IMR-90 (cell line): ENCODE measurements around the gene PSKH1. TPM values are rescaled to one million over a fixed set of nuclear protein-coding genes. Genes with fewer than 3 reads are reported as not detected.

Experiments
- ATAC-seq: fragments of 200-7000 bp; cut with Tn5 transposase; 2 replicates; pipeline ENCODE4 v1.9.1; 2020; ENCODE audit warnings: low read depth, mild to moderate bottlenecking, moderate library complexity
- BruUV-seq: library from RNA; stranded (reverse); fragments of 400-500 nt; replicated peaks from 2 replicates; lab custom pipeline; 2021; lab: Mats Ljungman, UMichigan
- CTCF ChIA-PET: fragments of 300-600 bp; formaldehyde crosslinking; extraction: SDS; loops from one replicate; lab custom pipeline; 2021; ENCODE audit warnings: antibody characterized with exemption; lab: Yijun Ruan, JAX
- POLR2A ChIA-PET: fragments of 300-600 bp; sonication (Branson Sonifier 250); formaldehyde crosslinking; loops from one replicate; lab custom pipeline; 2022; ENCODE audit warnings: antibody characterized with exemption; ENCODE audit not compliant: unreplicated experiment; lab: Charles Lee
- DNase-seq: peaks from one replicate; pipeline ENCODE4 v3.0.0; 2013
- H2AFZ ChIP-seq: replicated peaks from 2 replicates; pipeline ENCODE3; 2013; ENCODE audit warnings: low read length, mild to moderate bottlenecking; ENCODE audit not compliant: poor library complexity
- H2AK5ac ChIP-seq: 2 replicates; pipeline ENCODE4 v1.6.1; 2013; ENCODE audit warnings: low read depth, low read length, inconsistent platforms
- H2AK9ac ChIP-seq: replicated peaks from 2 replicates; pipeline ENCODE3; 2013; ENCODE audit warnings: mild to moderate bottlenecking, low read depth, low read length, moderate library complexity; ENCODE audit not compliant: poor library complexity
- H2BK120ac ChIP-seq: 2 replicates; pipeline ENCODE4 v1.6.1; 2013; ENCODE audit warnings: low read depth, low read length, inconsistent platforms
- H2BK15ac ChIP-seq: 3 replicates; pipeline ENCODE4 v1.6.1; 2013; ENCODE audit warnings: low read depth, low read length, inconsistent platforms
- H2BK20ac ChIP-seq: 2 replicates; pipeline ENCODE4 v1.6.1; 2013; ENCODE audit warnings: low read depth, mild to moderate bottlenecking, inconsistent platforms, low read length, moderate library complexity
- H2BK5ac ChIP-seq: 2 replicates; pipeline ENCODE4 v1.6.1; 2013; ENCODE audit warnings: mild to moderate bottlenecking, low read depth, low read length, inconsistent platforms; ENCODE audit not compliant: poor library complexity, severe bottlenecking
- H3K14ac ChIP-seq: replicated peaks from 2 replicates; pipeline ENCODE4 v1.6.1; 2013; ENCODE audit warnings: low read depth, low read length, inconsistent platforms
- H3K18ac ChIP-seq: 2 replicates; pipeline ENCODE4 v1.6.1; 2013; ENCODE audit warnings: low read depth, low read length, control low read depth
- H3K23ac ChIP-seq: 2 replicates; pipeline ENCODE4 v1.6.1; 2013; ENCODE audit warnings: low read depth, low read length, inconsistent platforms
- H3K27ac ChIP-seq: 2 replicates; pipeline ENCODE4 v1.5.1; 2013; ENCODE audit warnings: mild to moderate bottlenecking, control low read depth, low read length; ENCODE audit not compliant: insufficient read depth
- H3K27me3 ChIP-seq: 2 replicates; pipeline ENCODE4 v1.6.1; 2013; ENCODE audit warnings: low read length; ENCODE audit not compliant: control insufficient read depth, insufficient read depth
- H3K36me3 ChIP-seq: 2 replicates; pipeline ENCODE4 v1.6.1; 2013; ENCODE audit warnings: low read length, mixed read lengths; ENCODE audit not compliant: control insufficient read depth, insufficient read depth
- H3K4ac ChIP-seq: 2 replicates; pipeline ENCODE4 v1.6.1; 2013; ENCODE audit warnings: low read depth, low read length, inconsistent platforms
- H3K4me1 ChIP-seq: 2 replicates; pipeline ENCODE4 v1.6.1; 2013; ENCODE audit warnings: low read length, mixed read lengths; ENCODE audit not compliant: control insufficient read depth, insufficient read depth
- H3K4me2 ChIP-seq: 2 replicates; pipeline ENCODE4 v1.6.1; 2013; ENCODE audit warnings: low read depth, mild to moderate bottlenecking, control low read depth, low read length, moderate library complexity
- H3K4me3 ChIP-seq: 2 replicates; pipeline ENCODE4 v1.5.1; 2013; ENCODE audit warnings: low read depth, mild to moderate bottlenecking, control low read depth, low read length, moderate library complexity; ENCODE audit not compliant: insufficient read depth
- H3K56ac ChIP-seq: 2 replicates; pipeline ENCODE4 v1.6.1; 2013; ENCODE audit warnings: low read length, inconsistent platforms; ENCODE audit not compliant: insufficient read depth; ENCODE audit errors: extremely low read depth
- H3K79me1 ChIP-seq, 2 experiments: 2 replicates each; pipeline ENCODE4 v1.6.1; 2013; ENCODE audit warnings: low read length in 2 of 2, inconsistent platforms in 1 of 2, low read depth in 1 of 2
- H3K9ac ChIP-seq: 2 replicates; pipeline ENCODE4 v1.6.1; 2013; ENCODE audit warnings: low read depth, low read length, control low read depth
- H3K9me1 ChIP-seq: 2 replicates; pipeline ENCODE4 v1.6.1; 2013; ENCODE audit warnings: low read length, inconsistent platforms; ENCODE audit not compliant: insufficient read depth
- H3K9me3 ChIP-seq: 2 replicates; pipeline ENCODE4 v1.6.1; 2013; ENCODE audit warnings: low read length; ENCODE audit not compliant: control insufficient read depth, insufficient read depth
- H4K20me1 ChIP-seq: 2 replicates; pipeline ENCODE4 v1.6.1; 2013; ENCODE audit warnings: low read length, inconsistent platforms; ENCODE audit not compliant: insufficient read depth
- H4K5ac ChIP-seq: 2 replicates; pipeline ENCODE4 v1.6.1; 2013; ENCODE audit warnings: mild to moderate bottlenecking, low read depth, low read length, control low read depth
- H4K8ac ChIP-seq, 2 experiments: 2 replicates each; pipeline ENCODE4 v1.6.1; 2013; ENCODE audit warnings: low read depth in 2 of 2, low read length in 2 of 2, control low read depth in 1 of 2, inconsistent platforms in 1 of 2
- H4K91ac ChIP-seq: 2 replicates; pipeline ENCODE4 v1.6.1; 2013; ENCODE audit warnings: low read depth, low read length, inconsistent platforms; ENCODE audit not compliant: insufficient read depth
- BHLHE40 ChIP-seq: fragments of 150-350 bp; IDR thresholded peaks from 2 replicates; pipeline ENCODE4 v1.6.1; 2016; ENCODE audit warnings: mild to moderate bottlenecking, low read depth, low read length
- CEBPB ChIP-seq: IDR thresholded peaks from 2 replicates; pipeline ENCODE4 v1.6.1; 2012; ENCODE audit warnings: low read depth, low read length, improper control_type of control experiment
- CHD1 ChIP-seq: IDR thresholded peaks from 2 replicates; pipeline ENCODE4 v1.6.1; 2012; ENCODE audit warnings: low read depth, low read length, improper control_type of control experiment
- FOS ChIP-seq: fragments of 150-350 bp; IDR thresholded peaks from 2 replicates; pipeline ENCODE4 v1.6.1; 2016; ENCODE audit warnings: low read depth, low read length
- MAFK ChIP-seq: IDR thresholded peaks from 2 replicates; pipeline ENCODE4 v1.6.1; 2012; ENCODE audit warnings: low read depth, low read length, improper control_type of control experiment
- MAZ ChIP-seq: IDR thresholded peaks from 2 replicates; pipeline ENCODE4 v1.6.1; 2012; ENCODE audit warnings: low read depth, mild to moderate bottlenecking, low read length, improper control_type of control experiment, moderate library complexity, borderline replicate concordance
- MXI1 ChIP-seq: IDR thresholded peaks from 2 replicates; pipeline ENCODE4 v1.6.1; 2012; ENCODE audit warnings: low read depth, mild to moderate bottlenecking, low read length, moderate library complexity, borderline replicate concordance
- NFE2L2 ChIP-seq: fragments of 150-350 bp; IDR thresholded peaks from 2 replicates; pipeline ENCODE4 v1.6.1; 2016; ENCODE audit warnings: low read depth, mild to moderate bottlenecking, low read length
- POLR2A ChIP-seq: IDR thresholded peaks from 2 replicates; pipeline ENCODE4 v1.6.1; 2012; ENCODE audit warnings: mild to moderate bottlenecking, low read depth, low read length
- RAD21 ChIP-seq: IDR thresholded peaks from 2 replicates; pipeline ENCODE4 v1.6.1; 2012; ENCODE audit warnings: low read length, improper control_type of control experiment
- RCOR1 ChIP-seq: IDR thresholded peaks from 2 replicates; pipeline ENCODE4 v1.6.1; 2012; ENCODE audit warnings: mild to moderate bottlenecking, low read length, improper control_type of control experiment; ENCODE audit not compliant: insufficient replicate concordance
- RFX5 ChIP-seq: IDR thresholded peaks from 2 replicates; pipeline ENCODE4 v1.8.0; 2012; ENCODE audit warnings: low read depth, mild to moderate bottlenecking, low read length, moderate library complexity
- SMC3 ChIP-seq: fragments of 150-350 bp; IDR thresholded peaks from 2 replicates; pipeline ENCODE4 v1.6.1; 2016; ENCODE audit warnings: low read depth, mild to moderate bottlenecking, antibody characterized with exemption, low read length, moderate library complexity
- WGBS, 2 experiments: methylation state at CpG; one replicate each; pipeline versions ENCODE4 v1.1.5 to v1.1.7; 2013; ENCODE audit warnings: missing lambda C conversion rate in 2 of 2; ENCODE audit not compliant: insufficient read length in 1 of 2; ENCODE audit errors: extremely low coverage in 2 of 2; 5-methylcytosine and 5-hydroxymethylcytosine counted together
- dilution Hi-C: fragments of 300-500 bp; cut with HindIII; formaldehyde crosslinking; loops from one replicate; pipeline ENCODE4 v1.14.3; 2018; ENCODE audit warnings: low sequenced_read_pairs; ENCODE audit not compliant: unreplicated experiment
- in situ Hi-C: fragments of 300-500 bp; cut with MboI; formaldehyde crosslinking; loops from 3 replicates; pipeline ENCODE4 v1.14.3; 2019; ENCODE audit warnings: low sequenced_read_pairs, inconsistent platforms, mixed read lengths
- intact Hi-C: fragments of 100-400 bp; cut with micrococcal nuclease; formaldehyde crosslinking; loops from 2 replicates; pipeline ENCODE4 v1.10.0; 2022
- polyA plus RNA-seq, 3 experiments: library from polyadenylated mRNA; depleted of rRNA; stranded (reverse); fragments of >200 nt; gene quantifications; 2 replicates each; pipeline ENCODE4 v1.2.3, GENCODE V29; 2012; ENCODE audit warnings: low replicate concordance in 1 of 3
- total RNA-seq: library from RNA; depleted of rRNA; stranded (reverse); fragments of >200 nt; gene quantifications from 2 replicates; pipeline ENCODE4 v1.2.3, GENCODE V29; 2012
- TF ChIP-seq, protein P1 (sequence below): fragments of 150-350 bp; IDR thresholded peaks from 2 replicates; pipeline ENCODE4 v1.6.1; 2017; ENCODE audit warnings: mild to moderate bottlenecking, antibody characterized with exemption, low read length, low read depth
- TF ChIP-seq, protein P2 (sequence below): fragments of 150-350 bp; IDR thresholded peaks from 2 replicates; pipeline ENCODE4 v1.6.1; 2016; ENCODE audit warnings: low read depth, mild to moderate bottlenecking, low read length, moderate library complexity, borderline replicate concordance
- TF ChIP-seq, protein P3 (sequence below): conservative IDR thresholded peaks from 2 replicates; pipeline ENCODE4 v1.5.1; 2012; ENCODE audit warnings: mild to moderate bottlenecking, low read depth, low read length, improper control_type of control experiment

The PSKH1 gene
- total and polyA plus RNA-seq, 2 of the 4 experiments (the other 2 are of a cell fraction): 11.5 to 26.7 TPM

DNA sequence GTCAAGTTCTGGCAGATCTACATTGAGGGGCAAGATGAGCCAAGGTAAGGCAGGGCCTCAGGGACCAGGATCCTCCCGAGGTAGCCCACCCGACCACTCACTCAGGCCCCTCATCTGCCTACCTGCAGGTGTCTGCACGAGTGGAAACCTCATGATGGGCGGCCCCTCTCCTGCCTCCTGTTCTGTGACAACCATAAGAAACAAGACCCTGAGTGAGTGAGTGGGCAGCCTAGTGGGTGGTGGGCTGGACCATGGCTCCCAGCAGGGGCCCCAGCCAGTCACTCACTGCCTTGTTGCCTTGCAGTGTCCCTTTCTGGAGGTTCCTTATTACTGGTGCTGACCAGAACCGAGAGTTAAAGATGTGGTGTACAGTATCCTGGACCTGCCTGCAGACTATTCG lies 14.8 kb upstream of the PSKH1 start:
- CTCF ChIA-PET: no interaction called here
- Histone ChIP-seq H2BK20ac (no peak overlapping the region), H2BK5ac (no peak overlapping the region), H2AK9ac (peak overlapping the region; percentile 10), H3K4me2 (no peak overlapping the region), H2BK120ac (no peak overlapping the region), H3K18ac (no peak overlapping the region), H2AK5ac (no peak overlapping the region), H3K56ac (no peak overlapping the region), H3K14ac (no peak overlapping the region), H3K4me1 (peaks cover 8% of the 10 kb centered on the region), H2AFZ (no peak overlapping the region), H3K27me3 (no peaks in the 10 kb centered on the region), H3K9me3 (no peaks in the 10 kb centered on the region), H3K9ac (no peak overlapping the region), H3K36me3 (peaks cover 74% of the 10 kb centered on the region), H4K20me1 (peaks cover 50% of the 10 kb centered on the region), H3K27ac (no peak overlapping the region), H3K9me1 (peaks cover 18% of the 10 kb centered on the region), H3K4me3 (no peak overlapping the region), H3K4ac (no peak overlapping the region), H4K8ac (no peak overlapping the region), H4K5ac (no peak overlapping the region), H4K91ac (no peak overlapping the region), H3K79me1 (peaks cover 19 to 49% of the 10 kb centered on the region in 2 experiments), H2BK15ac (no peak overlapping the region), H3K23ac (no peak overlapping the region)
- in situ Hi-C loops (no loop called here), intact Hi-C loops (no loop called here), dilution Hi-C loops (no loop called here)
- POLR2A ChIA-PET: no interaction called here
- no TSS peak for BruUV-seq
- TF ChIP-seq SMC3: no peak
- no peak for TF ChIP-seq POLR2A
- no peak for TF ChIP-seq RFX5
- TF ChIP-seq CEBPB: no peak
- no peak for TF ChIP-seq MAZ
- no peak for TF ChIP-seq RAD21
- no peak for TF ChIP-seq RCOR1
- TF ChIP-seq, protein P1, sequence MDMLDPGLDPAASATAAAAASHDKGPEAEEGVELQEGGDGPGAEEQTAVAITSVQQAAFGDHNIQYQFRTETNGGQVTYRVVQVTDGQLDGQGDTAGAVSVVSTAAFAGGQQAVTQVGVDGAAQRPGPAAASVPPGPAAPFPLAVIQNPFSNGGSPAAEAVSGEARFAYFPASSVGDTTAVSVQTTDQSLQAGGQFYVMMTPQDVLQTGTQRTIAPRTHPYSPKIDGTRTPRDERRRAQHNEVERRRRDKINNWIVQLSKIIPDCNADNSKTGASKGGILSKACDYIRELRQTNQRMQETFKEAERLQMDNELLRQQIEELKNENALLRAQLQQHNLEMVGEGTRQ: no peak
- TF ChIP-seq, protein P2, sequence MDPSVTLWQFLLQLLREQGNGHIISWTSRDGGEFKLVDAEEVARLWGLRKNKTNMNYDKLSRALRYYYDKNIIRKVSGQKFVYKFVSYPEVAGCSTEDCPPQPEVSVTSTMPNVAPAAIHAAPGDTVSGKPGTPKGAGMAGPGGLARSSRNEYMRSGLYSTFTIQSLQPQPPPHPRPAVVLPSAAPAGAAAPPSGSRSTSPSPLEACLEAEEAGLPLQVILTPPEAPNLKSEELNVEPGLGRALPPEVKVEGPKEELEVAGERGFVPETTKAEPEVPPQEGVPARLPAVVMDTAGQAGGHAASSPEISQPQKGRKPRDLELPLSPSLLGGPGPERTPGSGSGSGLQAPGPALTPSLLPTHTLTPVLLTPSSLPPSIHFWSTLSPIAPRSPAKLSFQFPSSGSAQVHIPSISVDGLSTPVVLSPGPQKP: no peak
- TF ChIP-seq MXI1: no peak
- TF ChIP-seq BHLHE40: no peak
- TF ChIP-seq FOS: no peak
- no peak for TF ChIP-seq MAFK
- no peak for TF ChIP-seq CHD1
- no peak for TF ChIP-seq NFE2L2
- TF ChIP-seq, protein P3, sequence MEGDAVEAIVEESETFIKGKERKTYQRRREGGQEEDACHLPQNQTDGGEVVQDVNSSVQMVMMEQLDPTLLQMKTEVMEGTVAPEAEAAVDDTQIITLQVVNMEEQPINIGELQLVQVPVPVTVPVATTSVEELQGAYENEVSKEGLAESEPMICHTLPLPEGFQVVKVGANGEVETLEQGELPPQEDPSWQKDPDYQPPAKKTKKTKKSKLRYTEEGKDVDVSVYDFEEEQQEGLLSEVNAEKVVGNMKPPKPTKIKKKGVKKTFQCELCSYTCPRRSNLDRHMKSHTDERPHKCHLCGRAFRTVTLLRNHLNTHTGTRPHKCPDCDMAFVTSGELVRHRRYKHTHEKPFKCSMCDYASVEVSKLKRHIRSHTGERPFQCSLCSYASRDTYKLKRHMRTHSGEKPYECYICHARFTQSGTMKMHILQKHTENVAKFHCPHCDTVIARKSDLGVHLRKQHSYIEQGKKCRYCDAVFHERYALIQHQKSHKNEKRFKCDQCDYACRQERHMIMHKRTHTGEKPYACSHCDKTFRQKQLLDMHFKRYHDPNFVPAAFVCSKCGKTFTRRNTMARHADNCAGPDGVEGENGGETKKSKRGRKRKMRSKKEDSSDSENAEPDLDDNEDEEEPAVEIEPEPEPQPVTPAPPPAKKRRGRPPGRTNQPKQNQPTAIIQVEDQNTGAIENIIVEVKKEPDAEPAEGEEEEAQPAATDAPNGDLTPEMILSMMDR: no peak
- ATAC-seq (no peak), DNase-seq (no peak)
- 100% methylated on average over 1 of the region's 6 CpGs; no CpG with 5 or more reads in 1 of the 2 experiments for WGBS, 2 experiments
